Neural progenitor cell (in vitro differentiated cells): Measurements from ENCODE around the gene VWA2.

Experiments used
- CTCF ChIP-seq: fragments of 200-600 bp; sonication (generic); IDR thresholded peaks from 2 replicates; pipeline ENCODE4 v1.5.1; 2017; ENCODE audit warnings: antibody characterized with exemption, mild to moderate bottlenecking
- EZH2 ChIP-seq: fragments of 200-600 bp; sonication (generic); IDR thresholded peaks from 2 replicates; pipeline ENCODE4 v1.6.1; 2017; ENCODE audit warnings: antibody characterized with exemption, mild to moderate bottlenecking, moderate library complexity
- EZH2phosphoT487 ChIP-seq: fragments of 200-600 bp; sonication (generic); IDR thresholded peaks from 2 replicates; pipeline ENCODE4 v1.6.1; 2017; ENCODE audit warnings: antibody characterized with exemption

GRCh38 chr10:114329634-114330365, 90.7 kb downstream of the VWA2 start:
- TF ChIP-seq CTCF (no peak), EZH2phosphoT487 (no peak), EZH2 (no peak)
